ENCODE measurements around the gene CSTF3.

GRCh38 chr11:33067294-33067693 is 94.0 kb downstream of the CSTF3 start:
- TF ChIP-seq CTCF (optimal IDR thresholded peaks at IDR 0.05 in 1 of 3, IDR thresholded peaks at IDR 0.05 in 1 of 3, conservative IDR thresholded peaks at IDR 0.05 in 1 of 3; ENCODE audit: extremely low read depth in 1 of 3, insufficient read depth in 2 of 3, low read length in 3 of 3) (no peak), EZH2 (IDR thresholded peaks at IDR 0.05; ENCODE audit: low read length) (no peak)

All from keratinocyte (primary cell).